H9 (cell line): Measurements from ENCODE around the gene DSCAM. TPM values are rescaled to one million over a fixed set of nuclear protein-coding genes. Genes with fewer than 3 reads are reported as not detected.

Source experiments
- DNase-seq: peaks from one replicate; pipeline ENCODE4 v3.0.0-alpha.2; 2017
- H2AFZ ChIP-seq: one replicate; pipeline ENCODE4 v1.6.1; 2013; ENCODE audit warnings: mild to moderate bottlenecking, low read length, control low read depth, moderate library complexity
- H2AK5ac ChIP-seq: 2 replicates; pipeline ENCODE4 v1.6.1; 2013; ENCODE audit warnings: low read length, control low read depth, mixed read lengths; ENCODE audit not compliant: insufficient read length
- H2BK120ac ChIP-seq: one replicate; pipeline ENCODE4 v1.6.1; 2013; ENCODE audit warnings: low read depth, mild to moderate bottlenecking, low read length, control low read depth, inconsistent platforms; ENCODE audit not compliant: poor library complexity, severe bottlenecking
- H2BK12ac ChIP-seq: 2 replicates; pipeline ENCODE4 v1.6.1; 2013; ENCODE audit warnings: low read length, control low read depth, mixed read lengths, low read depth; ENCODE audit not compliant: insufficient read length
- H2BK15ac ChIP-seq: 2 replicates; pipeline ENCODE4 v1.6.1; 2013; ENCODE audit warnings: low read depth, low read length, control low read depth
- H2BK20ac ChIP-seq: one replicate; pipeline ENCODE4 v1.6.1; 2013; ENCODE audit warnings: low read depth, mild to moderate bottlenecking, low read length, control low read depth, inconsistent platforms; ENCODE audit not compliant: poor library complexity, severe bottlenecking
- H2BK5ac ChIP-seq: 2 replicates; pipeline ENCODE4 v1.6.1; 2013; ENCODE audit warnings: low read length, control low read depth, mixed read lengths; ENCODE audit not compliant: insufficient read length
- H3K14ac ChIP-seq: 2 replicates; pipeline ENCODE4 v1.6.1; 2013; ENCODE audit warnings: low read length, control low read depth; ENCODE audit not compliant: insufficient read depth
- H3K18ac ChIP-seq: 2 replicates; pipeline ENCODE4 v1.6.1; 2013; ENCODE audit warnings: low read depth, mild to moderate bottlenecking, mixed read lengths, low read length, control low read depth; ENCODE audit not compliant: insufficient read length
- H3K23ac ChIP-seq: 2 replicates; pipeline ENCODE4 v1.6.1; 2013; ENCODE audit warnings: low read length, control low read depth, mixed read lengths, low read depth; ENCODE audit not compliant: insufficient read length
- H3K23me2 ChIP-seq: 2 replicates; pipeline ENCODE4 v1.6.1; 2013; ENCODE audit warnings: low read depth, mild to moderate bottlenecking, mixed read lengths, low read length, control low read depth; ENCODE audit not compliant: insufficient read length, poor library complexity, severe bottlenecking
- H3K27ac ChIP-seq: 2 replicates; pipeline ENCODE4 v1.5.1; 2013; ENCODE audit warnings: low read length, control low read depth, mixed read lengths, low read depth; ENCODE audit not compliant: insufficient read length
- H3K27me3 ChIP-seq: 2 replicates; pipeline ENCODE4 v1.6.1; 2013; ENCODE audit warnings: low read length, control low read depth, inconsistent platforms; ENCODE audit not compliant: insufficient read depth
- H3K4ac ChIP-seq: 2 replicates; pipeline ENCODE4 v1.6.1; 2013; ENCODE audit warnings: low read depth, mild to moderate bottlenecking, control low read depth, inconsistent platforms, low read length, moderate library complexity
- H3K4me1 ChIP-seq: 2 replicates; pipeline ENCODE4 v1.6.1; 2013; ENCODE audit warnings: low read length, control low read depth, inconsistent platforms; ENCODE audit not compliant: insufficient read depth
- H3K4me2 ChIP-seq: 2 replicates; pipeline ENCODE4 v1.6.1; 2013; ENCODE audit warnings: low read length, control low read depth, mixed read lengths; ENCODE audit not compliant: insufficient read length, insufficient read depth
- H3K56ac ChIP-seq: 2 replicates; pipeline ENCODE4 v1.6.1; 2013; ENCODE audit warnings: low read depth, mild to moderate bottlenecking, mixed read lengths, low read length, control low read depth; ENCODE audit not compliant: insufficient read length
- H3K79me1 ChIP-seq: 2 replicates; pipeline ENCODE4 v1.6.1; 2013; ENCODE audit warnings: low read depth, mild to moderate bottlenecking, moderate library complexity, low read length, control low read depth, inconsistent platforms; ENCODE audit not compliant: insufficient read depth, poor library complexity, severe bottlenecking
- H3K79me2 ChIP-seq: 2 replicates; pipeline ENCODE4 v1.6.1; 2013; ENCODE audit warnings: low read length, control low read depth, inconsistent platforms; ENCODE audit not compliant: insufficient read depth
- H3K9ac ChIP-seq: 2 replicates; pipeline ENCODE4 v1.6.1; 2013; ENCODE audit warnings: low read length, control low read depth, mixed read lengths; ENCODE audit not compliant: insufficient read length; ENCODE audit errors: extremely low read depth
- H3K9me3 ChIP-seq: one replicate; pipeline ENCODE4 v1.6.1; 2013; ENCODE audit warnings: low read depth, low read length, inconsistent platforms; ENCODE audit not compliant: control insufficient read depth
- H3T11ph ChIP-seq: one replicate; pipeline ENCODE4 v1.6.1; 2013; ENCODE audit warnings: mild to moderate bottlenecking, low read length, control low read depth, inconsistent platforms
- H4K20me1 ChIP-seq: one replicate; pipeline ENCODE4 v1.6.1; 2013; ENCODE audit not compliant: control insufficient read depth, insufficient read length, insufficient read depth
- H4K5ac ChIP-seq: 2 replicates; pipeline ENCODE4 v1.6.1; 2013; ENCODE audit warnings: low read depth, mild to moderate bottlenecking, mixed read lengths, low read length, control low read depth; ENCODE audit not compliant: insufficient read length
- H4K8ac ChIP-seq: replicated peaks from 2 replicates; pipeline ENCODE4 v1.6.1; 2013; ENCODE audit warnings: low read length, control low read depth, mixed read lengths, low read depth; ENCODE audit not compliant: insufficient read length
- H4K91ac ChIP-seq: 2 replicates; pipeline ENCODE4 v1.6.1; 2013; ENCODE audit warnings: low read depth, mild to moderate bottlenecking, moderate library complexity, mixed read lengths, low read length, control low read depth; ENCODE audit not compliant: insufficient read length
- H3K27ac Mint-ChIP-seq, 3 experiments: 2 replicates in 2 of 3; 3 replicates in 1 of 3; pipeline ENCODE4 v1.8.0; 2020 to 2021; ENCODE audit warnings: mixed read lengths in 3 of 3, mild to moderate bottlenecking in 1 of 3, moderate library complexity in 1 of 3
- H3K27me3 Mint-ChIP-seq: 2 replicates; pipeline ENCODE4 v1.8.0; 2021; ENCODE audit warnings: low read depth, mild to moderate bottlenecking, moderate library complexity, mixed read lengths
- H3K36me3 Mint-ChIP-seq, 3 experiments: 2 replicates in 2 of 3; 3 replicates in 1 of 3; pipeline ENCODE4 v1.8.0; 2020 to 2021; ENCODE audit warnings: low read depth in 3 of 3, mixed read lengths in 3 of 3; ENCODE audit not compliant: insufficient read depth in 1 of 3
- H3K4me1 Mint-ChIP-seq, 2 experiments: 2 replicates each; pipeline ENCODE4 v1.8.0; 2020; ENCODE audit warnings: mixed read lengths in 2 of 2
- H3K4me3 Mint-ChIP-seq, 2 experiments: 2 replicates in 1 of 2; 3 replicates in 1 of 2; pipeline ENCODE4 v1.8.0; 2020 to 2021; ENCODE audit warnings: mild to moderate bottlenecking in 2 of 2, mixed read lengths in 2 of 2, moderate library complexity in 1 of 2
- H3K9me3 Mint-ChIP-seq, 2 experiments: 2 replicates in 1 of 2; 3 replicates in 1 of 2; pipeline ENCODE4 v1.8.0; 2020; ENCODE audit warnings: mild to moderate bottlenecking in 2 of 2, mixed read lengths in 2 of 2, moderate library complexity in 1 of 2
- CTCF ChIP-seq: fragments of 200-600 bp; sonication (generic); conservative IDR thresholded peaks from 3 replicates; pipeline ENCODE4 v1.8.0; 2021; ENCODE audit warnings: antibody characterized with exemption, mild to moderate bottlenecking
- WGBS: extraction: QIAGEN DNeasy Blood & Tissue Kit; methylation state at CpG from one replicate; pipeline ENCODE4 v1.1.7; 2013; ENCODE audit warnings: missing lambda C conversion rate, low lambda C conversion rate, mixed read lengths; ENCODE audit not compliant: insufficient read length; ENCODE audit errors: extremely low coverage; 5-methylcytosine and 5-hydroxymethylcytosine counted together
- total RNA-seq: library from RNA; stranded (reverse); gene quantifications from 2 replicates; pipeline ENCODE4 v1.2.1, GENCODE V29; 2021

DSCAM gene
- total RNA-seq, 1 experiment from 2014 or later: 0.17 TPM

GRCh38 chr21:40057331-40057730, 789.6 kb downstream of the DSCAM start:
- Histone ChIP-seq H4K20me1 (no peaks in the 10 kb centered on the region), H3K9me3 (no peaks in the 10 kb centered on the region), H2BK20ac (no peak overlapping the region), H3T11ph (no peak overlapping the region), H4K91ac (no peak overlapping the region), H3K27me3 (no peaks in the 10 kb centered on the region), H3K9ac (no peak overlapping the region), H3K4ac (no peak overlapping the region), H2BK12ac (no peak overlapping the region), H3K4me2 (no peak overlapping the region), H3K56ac (no peak overlapping the region), H3K18ac (no peak overlapping the region), H3K23ac (no peak overlapping the region), H3K23me2 (no peaks in the 10 kb centered on the region), H2BK15ac (no peak overlapping the region), H3K14ac (no peak overlapping the region), H4K5ac (no peak overlapping the region), H2BK120ac (no peak overlapping the region), H4K8ac (no peak overlapping the region), H2AK5ac (no peak overlapping the region), H3K27ac (no peak overlapping the region), H3K79me2 (no peaks in the 10 kb centered on the region), H2BK5ac (no peak overlapping the region), H2AFZ (no peak overlapping the region), H3K4me1 (no peaks in the 10 kb centered on the region), H3K79me1 (no peaks in the 10 kb centered on the region)
- H3K27ac Mint-ChIP-seq: no peak overlapping the region
- H3K4me1 Mint-ChIP-seq: no peaks in the 10 kb centered on the region
- H3K27me3 Mint-ChIP-seq: no peaks in the 10 kb centered on the region
- TF ChIP-seq CTCF: no peak
- H3K9me3 Mint-ChIP-seq: peaks cover 0 to 4% of the 10 kb centered on the region in 2 experiments; a peak in 2 of 5 replicates
- H3K4me3 Mint-ChIP-seq: no peak overlapping the region
- no peaks in the 10 kb centered on the region for H3K36me3 Mint-ChIP-seq
- no peak for DNase-seq
- WGBS: no CpG with 5 or more reads among the region's 5 CpGs
